GM21381 (cell line): ENCODE measurements around the gene ADPRH.
"Not testable (repeated sequence)": the region's sequence is repeated elsewhere in the genome, so short reads cannot be mapped to it uniquely, and the experiment has no call there.

Source experiments
- ATAC-seq: cut with Tn5 transposase; IDR thresholded peaks from one replicate; pipeline ENCODE4 v1.9.1; 2021; ENCODE audit warnings: mild to moderate bottlenecking, moderate library complexity; ENCODE audit not compliant: unreplicated experiment

ADPRH gene

GRCh38 chr3:119579366-119580066, at the start of gene ADPRH:
TSS of gene ADPRH (plus strand) at chr3:119579492. CDS start at chr3:119582170, 2,678 bp downstream.
- ATAC-seq = peak; percentile 63

- no peak for ATAC-seq
Observed at GRCh38 chr3:119529883-119530282, 49.4 kb upstream of the ADPRH start.

DNA sequence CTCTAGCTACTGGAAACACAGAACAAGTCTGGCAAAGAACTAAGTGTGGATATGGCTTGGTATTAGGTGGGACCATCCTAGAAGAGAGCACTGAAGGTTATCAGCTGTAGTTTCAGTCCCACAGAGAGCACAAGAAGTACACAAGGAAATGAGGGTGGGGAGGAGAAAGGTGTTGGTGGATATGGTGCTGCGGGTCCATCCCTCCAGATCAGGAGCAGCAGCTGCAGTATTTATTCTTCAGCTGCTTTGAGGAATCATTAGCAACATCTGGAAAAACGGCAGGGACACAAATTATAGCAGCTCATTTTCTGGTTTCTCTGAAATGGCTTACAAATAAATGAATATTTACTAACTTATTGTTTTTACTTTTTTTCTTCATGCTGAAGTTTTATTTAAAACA, 48.8 kb upstream of the ADPRH start:
- ATAC-seq = no peak

GRCh38 chr3:119531151-119531550, 48.1 kb upstream of the ADPRH start:
- ATAC-seq = no peak

GRCh38 chr3:119534296-119534695, 45.0 kb upstream of the ADPRH start:
- ATAC-seq = no peak

DNA sequence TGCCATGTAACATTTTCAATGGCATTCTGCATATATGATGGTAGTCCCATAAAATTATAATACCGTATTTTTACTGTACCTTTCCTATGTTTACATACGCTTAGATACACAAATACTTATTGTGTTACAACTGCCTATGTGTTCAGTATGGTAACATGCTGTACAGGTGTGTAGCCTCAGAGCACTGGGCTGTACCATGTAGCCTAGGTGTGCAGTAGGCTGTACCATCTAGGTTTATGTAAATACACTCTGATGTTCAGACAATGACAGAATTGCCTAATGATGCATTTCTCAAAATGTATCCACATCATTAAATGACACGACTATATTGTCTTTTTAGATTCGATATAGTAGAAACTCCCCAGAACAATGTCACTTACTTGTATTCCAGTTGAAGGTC, 42.5 kb upstream of the ADPRH start:
- ATAC-seq = no peak

DNA sequence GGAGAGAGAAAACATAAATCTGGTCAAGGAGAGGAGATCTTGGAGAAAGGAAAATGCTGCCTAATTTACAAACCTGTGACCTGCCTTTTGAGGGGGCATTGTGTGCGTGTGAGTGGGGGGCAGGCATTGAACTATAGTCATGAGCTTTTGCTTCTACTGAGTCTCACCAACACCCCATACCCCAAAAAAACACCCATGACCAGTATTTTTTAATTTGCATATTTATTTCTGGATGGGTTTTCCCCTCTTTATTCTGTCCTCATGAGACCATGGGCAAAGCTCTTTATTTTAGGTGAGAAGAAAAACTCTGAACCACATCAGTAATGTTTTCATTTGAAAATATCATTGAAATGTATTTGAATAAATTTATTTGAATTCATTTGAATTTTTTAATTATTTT, 40.5 kb upstream of the ADPRH start:
- no peak for ATAC-seq

DNA sequence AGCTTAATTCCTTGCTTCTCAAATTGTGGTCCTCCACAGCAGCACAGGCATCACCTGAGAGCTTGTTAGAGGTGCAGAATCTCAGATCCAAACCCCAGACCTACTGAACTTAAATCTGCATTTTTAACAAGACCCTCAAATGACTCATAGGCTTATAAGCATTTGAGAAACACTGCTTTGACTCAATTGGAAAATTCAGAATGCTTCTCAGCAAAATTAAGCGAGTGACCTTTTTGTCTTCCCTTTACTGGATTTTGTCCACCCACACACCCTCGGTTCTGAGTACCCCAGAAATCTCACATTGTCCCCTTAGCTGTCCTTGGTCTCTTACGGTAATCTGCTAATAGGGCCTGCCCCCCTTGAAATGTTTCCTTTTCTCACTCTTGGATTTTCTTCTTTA, 37.7 kb upstream of the ADPRH start:
- ATAC-seq = no peak

GRCh38 chr3:119542168-119542767, 37.0 kb upstream of the ADPRH start:
- peak; percentile 35 for ATAC-seq

- no peak for ATAC-seq
Observed at GRCh38 chr3:119543147-119543546, 36.1 kb upstream of the ADPRH start.

DNA sequence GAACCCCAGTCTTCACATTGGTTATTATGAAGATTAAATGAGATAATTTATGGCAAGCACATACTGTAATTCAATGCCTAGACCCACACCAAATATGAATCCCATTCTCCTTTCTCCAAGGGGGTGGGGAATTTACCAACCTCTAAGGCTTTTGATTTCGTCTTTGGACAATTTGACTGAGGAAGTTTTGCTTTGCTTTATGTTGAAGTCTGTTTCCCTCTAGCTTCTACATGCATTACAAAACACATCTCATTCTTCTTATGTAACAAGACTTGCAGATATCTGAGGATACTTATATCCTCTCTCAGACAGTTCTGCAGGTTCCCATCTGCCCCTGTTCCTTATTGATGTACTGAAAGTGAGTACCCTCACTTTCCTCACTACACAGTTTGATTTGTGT, 32.1 kb upstream of the ADPRH start:
- no peak for ATAC-seq

DNA sequence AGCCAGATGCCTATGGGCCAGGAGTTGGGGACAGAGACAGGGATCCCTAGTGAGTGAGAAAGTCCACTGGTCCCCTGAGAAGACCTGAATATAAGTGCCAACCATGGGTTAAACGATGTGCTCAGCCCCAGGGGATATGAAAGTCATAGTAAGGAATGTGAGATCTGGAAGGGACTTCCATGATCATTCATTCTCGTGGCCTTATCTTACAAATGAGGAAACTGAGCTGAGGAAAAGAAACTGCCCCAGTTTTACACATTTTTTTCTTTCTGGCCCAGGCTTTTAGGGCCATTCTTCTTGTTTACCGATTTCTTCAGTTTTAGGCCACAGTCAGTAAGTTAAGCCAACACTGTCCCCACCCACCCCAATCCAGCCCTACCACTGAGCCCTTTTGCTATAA, 31.0 kb upstream of the ADPRH start:
- ATAC-seq = no peak

- peak; percentile 33 for ATAC-seq
Observed at GRCh38 chr3:119550192-119550910, 28.9 kb upstream of the ADPRH start.

DNA sequence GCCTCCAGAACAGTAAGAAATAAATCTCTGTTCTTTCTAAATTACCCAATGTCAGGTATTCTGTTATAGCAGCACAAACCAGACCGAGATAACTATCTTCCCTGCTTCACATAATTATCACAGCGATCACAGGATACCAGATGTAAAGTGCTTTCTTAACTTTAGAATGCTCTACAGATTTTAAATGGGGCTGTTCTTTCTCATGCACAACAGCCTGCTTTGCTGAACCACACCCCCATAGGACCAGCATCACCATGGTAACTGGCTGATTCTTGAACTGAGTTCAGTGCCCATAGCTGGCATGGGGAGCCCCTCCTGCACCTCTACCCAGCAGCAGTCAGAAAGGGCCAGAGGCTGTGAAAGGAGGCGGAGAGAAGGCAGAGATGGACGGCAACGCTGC, 27.7 kb upstream of the ADPRH start:
- no peak for ATAC-seq

DNA sequence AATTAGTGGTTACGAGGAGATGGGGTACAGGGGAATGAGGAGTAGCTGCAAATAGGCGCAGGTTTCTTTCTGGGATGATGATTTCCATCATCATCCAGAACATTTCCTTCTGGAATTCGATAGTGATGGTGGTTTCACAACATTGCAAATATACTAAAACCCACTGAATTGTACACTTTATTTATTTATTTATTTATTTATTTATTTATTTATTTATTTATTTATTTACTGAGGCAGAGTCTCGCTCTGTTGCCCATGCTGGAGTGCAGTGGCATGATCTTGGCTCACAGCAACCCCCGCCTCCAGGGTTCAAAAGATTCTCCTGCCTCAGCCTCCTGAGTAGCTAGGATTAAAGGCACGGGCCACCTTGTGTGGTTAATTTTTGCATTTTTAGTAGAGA, 26.4 kb upstream of the ADPRH start:
- not testable (repeated sequence) for ATAC-seq

GRCh38 chr3:119553823-119554415, 25.4 kb upstream of the ADPRH start:
- no peak for ATAC-seq

DNA sequence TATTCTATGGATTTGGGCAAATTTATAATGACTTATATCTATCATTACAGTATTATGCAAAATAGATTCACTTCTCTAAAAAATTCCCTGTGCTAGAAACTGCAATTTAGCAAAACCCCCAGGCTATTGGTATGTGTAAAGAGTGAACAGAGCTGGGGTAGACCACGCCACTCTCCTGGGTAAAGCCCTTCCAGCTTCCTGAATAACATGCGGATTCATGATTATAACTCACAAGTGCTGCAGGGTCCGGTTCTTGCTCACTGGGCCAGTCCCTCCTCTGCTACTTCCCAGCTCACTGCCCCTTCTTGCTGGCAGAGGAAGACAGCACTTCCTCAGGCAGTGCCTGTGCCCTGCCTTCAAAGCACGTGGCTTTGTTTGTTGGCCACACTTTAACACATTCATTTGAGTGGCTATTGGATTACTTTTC, 24.0 kb upstream of the ADPRH start:
- no peak for ATAC-seq

DNA sequence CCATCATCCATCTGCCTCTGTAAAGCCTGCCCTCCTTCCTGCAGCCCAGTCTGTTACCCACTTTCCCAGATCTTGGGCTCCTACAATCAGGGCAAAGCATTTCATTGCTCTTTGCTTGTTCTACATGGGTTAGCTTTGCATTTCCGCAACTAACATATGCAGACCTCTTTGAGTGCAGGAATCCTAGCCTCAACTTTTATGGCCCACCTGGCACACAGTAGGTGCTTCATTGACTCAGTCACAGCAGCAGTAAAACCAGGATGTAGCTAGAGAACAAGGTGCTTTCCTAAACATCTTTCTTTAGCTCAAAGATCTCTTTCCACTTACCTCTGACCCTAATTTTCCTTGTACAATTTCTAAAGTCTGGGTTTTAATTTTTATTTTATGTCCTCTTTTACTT, 23.4 kb upstream of the ADPRH start:
- no peak for ATAC-seq

DNA sequence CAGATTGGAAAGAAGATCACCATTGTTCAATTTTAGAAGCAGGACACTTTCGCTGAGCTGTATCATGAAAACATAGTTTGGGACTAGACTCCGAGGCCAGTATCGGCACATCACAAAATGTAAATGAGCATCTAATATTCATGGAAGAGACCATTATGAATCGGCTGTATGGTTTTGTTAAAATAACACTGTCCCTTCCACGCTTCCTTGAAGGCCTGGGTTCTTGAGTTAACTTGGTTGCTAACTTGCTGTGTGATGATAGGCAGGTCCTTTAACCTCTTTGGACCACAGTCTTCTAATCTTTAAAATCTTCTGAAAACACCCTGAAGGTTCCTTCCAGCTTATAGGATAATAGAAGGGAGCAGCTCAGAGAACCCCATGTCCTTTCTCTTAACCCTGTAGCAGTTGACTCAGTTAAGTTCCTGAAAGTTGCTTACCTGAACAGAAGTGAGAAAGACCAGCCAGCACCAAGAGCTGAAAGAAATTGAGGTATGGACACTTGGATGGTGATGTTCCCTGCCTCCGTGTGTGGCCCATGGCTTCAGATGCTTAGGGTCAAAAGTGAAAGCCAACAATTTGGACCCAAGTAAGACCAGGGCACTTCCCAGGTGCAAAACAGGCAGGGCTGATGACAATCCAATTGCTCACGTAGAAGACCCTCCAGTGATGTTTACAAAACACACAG, 22.0 kb upstream of the ADPRH start:
- ATAC-seq = no peak

GRCh38 chr3:119557877-119558269, 21.4 kb upstream of the ADPRH start:
- no peak for ATAC-seq

- ATAC-seq = no peak
Observed at GRCh38 chr3:119558626-119559317, 20.5 kb upstream of the ADPRH start.
